H1 (cell line): Measurements from ENCODE around the gene C6orf136. TPM values are rescaled to one million over a fixed set of nuclear protein-coding genes. Genes with fewer than 3 reads are reported as not detected.

ENCODE experiments used
- CTCF ChIA-PET: fragments of 300-600 bp; sonication (Branson Sonifier 250); formaldehyde crosslinking; loops from one replicate; lab custom pipeline; 2021; ENCODE audit not compliant: partially characterized antibody; lab: Charles Lee
- POLR2A ChIA-PET: fragments of 300-600 bp; sonication (Branson Sonifier 250); formaldehyde crosslinking; loops from one replicate; lab custom pipeline; 2021; ENCODE audit warnings: inconsistent platforms; ENCODE audit not compliant: partially characterized antibody; lab: Charles Lee
- DNase-seq, 2 experiments: peaks; one replicate each; pipeline versions ENCODE4 v3.0.0 to v3.0.0-alpha.2; 2010 to 2022; ENCODE audit warnings: low spot score in 2 of 2, low read depth in 1 of 2, mixed read lengths in 1 of 2
- FAIRE-seq: peaks from 2 replicates; lab custom pipeline; 2011; peaks lifted over from hg19 to GRCh38; lab: Jason Lieb, UNC
- H2AFZ ChIP-seq: 2 replicates; pipeline ENCODE4 v1.8.1; 2012; ENCODE audit warnings: low read length, inconsistent platforms
- H2AK5ac ChIP-seq: 2 replicates; pipeline ENCODE4 v1.6.1; 2013; ENCODE audit warnings: low read depth, low read length
- H2BK120ac ChIP-seq: replicated peaks from 2 replicates; pipeline ENCODE3; 2013; ENCODE audit warnings: low read depth, low read length, inconsistent platforms
- H2BK12ac ChIP-seq: 2 replicates; pipeline ENCODE4 v1.6.1; 2013; ENCODE audit warnings: low read depth, low read length
- H2BK15ac ChIP-seq: 2 replicates; pipeline ENCODE4 v1.6.1; 2013; ENCODE audit warnings: low read length
- H2BK20ac ChIP-seq: 2 replicates; pipeline ENCODE4 v1.6.1; 2013; ENCODE audit warnings: low read length
- H2BK5ac ChIP-seq: 2 replicates; pipeline ENCODE4 v1.6.1; 2013; ENCODE audit warnings: low read depth, low read length
- H3K14ac ChIP-seq: 2 replicates; pipeline ENCODE4 v1.6.1; 2013; ENCODE audit warnings: inconsistent platforms; ENCODE audit not compliant: insufficient read length
- H3K18ac ChIP-seq: 2 replicates; pipeline ENCODE4 v1.6.1; 2013; ENCODE audit warnings: low read length; ENCODE audit errors: extremely low read depth
- H3K23ac ChIP-seq: 2 replicates; pipeline ENCODE4 v1.6.1; 2013; ENCODE audit warnings: inconsistent platforms; ENCODE audit not compliant: insufficient read length
- H3K23me2 ChIP-seq: 2 replicates; pipeline ENCODE4 v1.6.1; 2013; ENCODE audit warnings: low read depth, low read length
- H3K27ac ChIP-seq: 2 replicates; pipeline ENCODE4 v1.6.1; 2011; ENCODE audit warnings: low read depth, low read length, inconsistent platforms
- H3K27me3 ChIP-seq, 4 experiments: replicated peaks in 1 of 4; 1 replicate in 1 of 4; 2 replicates in 3 of 4; pipeline versions ENCODE4 v1.6.1 to v1.8.1; 2011 to 2013; ENCODE audit warnings: low read length in 3 of 4, mild to moderate bottlenecking in 3 of 4, inconsistent platforms in 2 of 4, mixed read lengths in 2 of 4, moderate library complexity in 1 of 4; ENCODE audit not compliant: control insufficient read depth in 3 of 4, insufficient read depth in 3 of 4; ENCODE audit errors: extremely low read depth in 1 of 4
- H3K36me3 ChIP-seq, 4 experiments: 2 replicates each; pipeline versions ENCODE4 v1.6.1 to v1.8.1; 2011 to 2013; ENCODE audit warnings: mild to moderate bottlenecking in 4 of 4, low read length in 3 of 4, moderate library complexity in 2 of 4, control low read depth in 1 of 4, inconsistent platforms in 1 of 4; ENCODE audit not compliant: insufficient read depth in 4 of 4, control insufficient read depth in 2 of 4
- H3K4ac ChIP-seq: replicated peaks from 2 replicates; pipeline ENCODE3; 2013; ENCODE audit warnings: low read length, low read depth, mixed read lengths, inconsistent platforms; ENCODE audit not compliant: insufficient read length
- H3K4me1 ChIP-seq, 4 experiments: replicated peaks in 1 of 4; 1 replicate in 1 of 4; 2 replicates in 3 of 4; pipeline versions ENCODE4 v1.6.1 to v1.8.1; 2011 to 2013; ENCODE audit warnings: low read length in 3 of 4, inconsistent platforms in 2 of 4, mixed read lengths in 1 of 4; ENCODE audit not compliant: insufficient read depth in 4 of 4, control insufficient read depth in 3 of 4
- H3K4me2 ChIP-seq, 2 experiments: 2 replicates each; pipeline versions ENCODE4 v1.6.1 to v1.8.1; 2011 to 2013; ENCODE audit warnings: low read depth in 2 of 2, low read length in 2 of 2, control low read depth in 1 of 2, inconsistent platforms in 1 of 2, mild to moderate bottlenecking in 1 of 2; ENCODE audit not compliant: insufficient read depth in 1 of 2
- H3K4me3 ChIP-seq, 4 experiments: fragments of 200-600, 300-600 bp in 1 of 4; sonication (generic), shearing (Covaris generic), sonication (Bioruptor Twin) in 1 of 4; 2 replicates each; pipeline versions ENCODE4 v1.5.1 to v1.8.1; 2011 to 2016; ENCODE audit warnings: low read length in 4 of 4, low read depth in 3 of 4, control low read depth in 2 of 4, inconsistent platforms in 2 of 4, mild to moderate bottlenecking in 2 of 4, mixed read lengths in 1 of 4, moderate library complexity in 1 of 4; ENCODE audit not compliant: insufficient read depth in 2 of 4; ENCODE audit errors: extremely low read depth in 1 of 4
- H3K56ac ChIP-seq: replicated peaks from 2 replicates; pipeline ENCODE3; 2013; ENCODE audit warnings: low read depth, mild to moderate bottlenecking, mixed read lengths, low read length, inconsistent platforms; ENCODE audit not compliant: insufficient read length
- H3K79me1 ChIP-seq: 2 replicates; pipeline ENCODE4 v1.6.1; 2013; ENCODE audit warnings: low read depth, low read length, control low read depth
- H3K79me2 ChIP-seq, 2 experiments: 2 replicates each; pipeline versions ENCODE4 v1.6.1 to v1.8.1; 2012 to 2013; ENCODE audit warnings: low read length in 2 of 2, mild to moderate bottlenecking in 2 of 2, inconsistent platforms in 1 of 2; ENCODE audit not compliant: insufficient read depth in 2 of 2, control insufficient read depth in 1 of 2
- H3K9ac ChIP-seq, 4 experiments: replicated peaks in 1 of 4; 1 replicate in 1 of 4; 2 replicates in 3 of 4; pipeline versions ENCODE4 v1.6.1 to v1.8.1; 2011 to 2013; ENCODE audit warnings: low read depth in 3 of 4, low read length in 3 of 4, control low read depth in 2 of 4, mild to moderate bottlenecking in 2 of 4, moderate library complexity in 2 of 4, inconsistent platforms in 1 of 4; ENCODE audit errors: extremely low read depth in 1 of 4
- H3K9me3 ChIP-seq, 2 experiments: 2 replicates each; pipeline versions ENCODE4 v1.6.1 to v1.8.1; 2012 to 2013; ENCODE audit warnings: mild to moderate bottlenecking in 2 of 2, moderate library complexity in 2 of 2, control low read depth in 1 of 2, inconsistent platforms in 1 of 2, low read depth in 1 of 2, low read length in 1 of 2, mixed read lengths in 1 of 2; ENCODE audit not compliant: insufficient read depth in 2 of 2
- H4K20me1 ChIP-seq, 2 experiments: replicated peaks in 1 of 2; 2 replicates each; pipeline versions ENCODE3 to v1.8.1; 2011 to 2013; ENCODE audit warnings: inconsistent platforms in 2 of 2, low read length in 2 of 2, mild to moderate bottlenecking in 1 of 2; ENCODE audit not compliant: insufficient read depth in 2 of 2, control insufficient read depth in 1 of 2
- H4K5ac ChIP-seq: 2 replicates; pipeline ENCODE4 v1.6.1; 2013; ENCODE audit warnings: low read length, low read depth, mixed read lengths, inconsistent platforms; ENCODE audit not compliant: insufficient read length
- H4K8ac ChIP-seq: 2 replicates; pipeline ENCODE4 v1.8.0; 2013; ENCODE audit warnings: mild to moderate bottlenecking, moderate library complexity, low read length, inconsistent platforms; ENCODE audit not compliant: insufficient read depth; ENCODE audit errors: extremely low read depth
- H4K91ac ChIP-seq: replicated peaks from 2 replicates; pipeline ENCODE3; 2013; ENCODE audit warnings: low read length, mixed read lengths, inconsistent platforms; ENCODE audit not compliant: insufficient read length
- JUN ChIP-seq: IDR thresholded peaks from 2 replicates; pipeline ENCODE4 v1.6.1; 2011; ENCODE audit warnings: low read depth, mild to moderate bottlenecking, improper control_type of control experiment, low read length
- KDM4A ChIP-seq: IDR thresholded peaks from one replicate; pipeline ENCODE4 v1.7.1; 2012; ENCODE audit warnings: low read depth, mild to moderate bottlenecking, moderate library complexity, low read length, inconsistent platforms; ENCODE audit not compliant: severe bottlenecking
- PHF8 ChIP-seq: fragments of 200-600 bp; sonication (generic); conservative IDR thresholded peaks from 2 replicates; pipeline ENCODE4 v1.7.1; 2012; ENCODE audit warnings: low read depth, mild to moderate bottlenecking, inconsistent platforms, low read length, moderate library complexity
- RFX5 ChIP-seq: IDR thresholded peaks from 2 replicates; pipeline ENCODE4 v1.6.1; 2011; ENCODE audit warnings: low read depth, low read length, improper control_type of control experiment, borderline replicate concordance
- TAF7 ChIP-seq: optimal IDR thresholded peaks from 2 replicates; pipeline ENCODE3; 2011; ENCODE audit warnings: low read depth, mild to moderate bottlenecking, inconsistent platforms, low read length, moderate library complexity, borderline replicate concordance
- WGBS, 2 experiments: shearing (Covaris generic) in 1 of 2; methylation state at CpG; one replicate each; pipeline versions ENCODE4 v1.1.6 to v1.1.7; 2013 to 2015; ENCODE audit warnings: low lambda C conversion rate in 2 of 2, mixed read lengths in 2 of 2, inconsistent platforms in 1 of 2, low coverage in 1 of 2, missing lambda C conversion rate in 1 of 2; ENCODE audit not compliant: insufficient replicate concordance in 2 of 2, insufficient coverage in 1 of 2, insufficient read length in 1 of 2; ENCODE audit errors: extremely low coverage in 1 of 2, missing lambda C conversion rate in 1 of 2; 5-methylcytosine and 5-hydroxymethylcytosine counted together
- polyA plus RNA-seq, 7 experiments: library from polyadenylated mRNA; depleted of rRNA in 3 of 7; stranded (reverse) in 5 of 7; unstranded in 2 of 7; fragments of >200 nt in 5 of 7; fragments of 200-250 nt in 2 of 7; gene quantifications; 1 replicate in 5 of 7; 2 replicates in 1 of 7; 4 replicates in 1 of 7; pipeline versions ENCODE4 v1.2.1 to v1.2.3, GENCODE V29; 2011 to 2013; ENCODE audit warnings: missing spikeins in 2 of 7, mixed read lengths in 2 of 7
- total RNA-seq: library from RNA; stranded (reverse); fragmentation: NEBNext Ultra II Directional; extraction: Animal tissue kit (Norgen Biotek cat#: 25700); gene quantifications from 2 replicates; pipeline ENCODE4 v1.2.1, GENCODE V29; 2021
- TF ChIP-seq, protein P1 (sequence below), 3 experiments: IDR thresholded peaks; 1 replicate in 2 of 3; 2 replicates in 1 of 3; pipeline versions ENCODE4 v1.5.1 to v1.6.1; 2011; ENCODE audit warnings: low read length in 3 of 3, mild to moderate bottlenecking in 3 of 3, inconsistent platforms in 2 of 3, low read depth in 1 of 3, moderate library complexity in 1 of 3; ENCODE audit not compliant: insufficient read depth in 1 of 3; ENCODE audit errors: control extremely low read depth in 1 of 3

The C6orf136 gene
- total and polyA plus RNA-seq, 2 of the 8 experiments (the other 6 are each of a cell fraction or from before 2014, with no cell fraction given): 20.8 to 23.1 TPM

GRCh38 chr6:30687659-30688431, 40.9 kb downstream of the C6orf136 start:
- Histone ChIP-seq H3K9me3 (no peaks in the 10 kb centered on the region), H2AK5ac (no peak overlapping the region; the same call in 1 of the 2 replicates), H3K4me1 (peaks cover 0 to 41% (median 26%) of the 10 kb centered on the region in 4 experiments; a peak in 6 of 7 replicates), H3K79me2 (peaks cover 0 to 16% of the 10 kb centered on the region in 2 experiments; a peak in 3 of 4 replicates), H3K27ac (no peak overlapping the region), H3K23ac (no peak overlapping the region), H2BK15ac (0 out of 2 replicates have a peak overlapping the region, but pooled peaks have one; percentile 55), H3K9ac (peak overlapping the region in 2 of 4 experiments; percentile 50 to 51; a peak in 4 of 7 replicates), H4K20me1 (peaks cover 3% of the 10 kb centered on the region in 2 experiments), H3K4me3 (peak overlapping the region; percentile 49 to 97 (median 80)), H2BK12ac (peak overlapping the region; percentile 52; the same call in 1 of the 2 replicates), H3K14ac (no peak overlapping the region), H3K79me1 (peaks cover 4% of the 10 kb centered on the region; the same call in 1 of the 2 replicates), H3K27me3 (no peaks in the 10 kb centered on the region), H2BK120ac (no peak overlapping the region), H3K36me3 (no peaks in the 10 kb centered on the region; a peak in 1 of 8 replicates), H3K4me2 (peak overlapping the region; percentile 96 to 98), H2BK20ac (no peak overlapping the region), H4K5ac (peak overlapping the region; percentile 75), H2AFZ (no peak overlapping the region), H4K91ac (peak overlapping the region; percentile 52), H3K18ac (peak overlapping the region; percentile 93; the same call in 1 of the 2 replicates), H3K56ac (peak overlapping the region; percentile 79), H4K8ac (no peak overlapping the region; the same call in 1 of the 2 replicates), H2BK5ac (peak overlapping the region; percentile 78; the same call in 1 of the 2 replicates), H3K23me2 (peaks cover 15% of the 10 kb centered on the region), H3K4ac (peak overlapping the region; percentile 75)
- FAIRE-seq (no peak), DNase-seq (no peak)
- POLR2A ChIA-PET: interaction anchor here (0.8 to 26.7 kb wide), 10 partner anchors 10 to 77 kb away, joined by 3 to 732 read pairs (median 6); partner anchors contain the start of genes DHX16, FLOT1, IER3 and MDC1
- CTCF ChIA-PET: interaction anchor here (0.8 to 3.7 kb wide), 10 partner anchors 9 to 415 kb away, joined by 3 to 28 read pairs (median 3); partner anchors contain the start of gene MDC1
- 19% methylated on average over 18 of the region's 22 CpGs; no CpG with 5 or more reads in 1 of the 2 experiments for WGBS, 2 experiments
- peak; percentile 52 for TF ChIP-seq KDM4A
- TF ChIP-seq JUN: no peak
- TF ChIP-seq RFX5: no peak
- 0 out of 2 replicates have a peak, but pooled peaks have one; percentile 33 for TF ChIP-seq PHF8
- TF ChIP-seq TAF7: no peak
- TF ChIP-seq, protein P1, sequence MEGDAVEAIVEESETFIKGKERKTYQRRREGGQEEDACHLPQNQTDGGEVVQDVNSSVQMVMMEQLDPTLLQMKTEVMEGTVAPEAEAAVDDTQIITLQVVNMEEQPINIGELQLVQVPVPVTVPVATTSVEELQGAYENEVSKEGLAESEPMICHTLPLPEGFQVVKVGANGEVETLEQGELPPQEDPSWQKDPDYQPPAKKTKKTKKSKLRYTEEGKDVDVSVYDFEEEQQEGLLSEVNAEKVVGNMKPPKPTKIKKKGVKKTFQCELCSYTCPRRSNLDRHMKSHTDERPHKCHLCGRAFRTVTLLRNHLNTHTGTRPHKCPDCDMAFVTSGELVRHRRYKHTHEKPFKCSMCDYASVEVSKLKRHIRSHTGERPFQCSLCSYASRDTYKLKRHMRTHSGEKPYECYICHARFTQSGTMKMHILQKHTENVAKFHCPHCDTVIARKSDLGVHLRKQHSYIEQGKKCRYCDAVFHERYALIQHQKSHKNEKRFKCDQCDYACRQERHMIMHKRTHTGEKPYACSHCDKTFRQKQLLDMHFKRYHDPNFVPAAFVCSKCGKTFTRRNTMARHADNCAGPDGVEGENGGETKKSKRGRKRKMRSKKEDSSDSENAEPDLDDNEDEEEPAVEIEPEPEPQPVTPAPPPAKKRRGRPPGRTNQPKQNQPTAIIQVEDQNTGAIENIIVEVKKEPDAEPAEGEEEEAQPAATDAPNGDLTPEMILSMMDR (IDR thresholded peaks at IDR 0.05; ENCODE audit: control extremely low read depth in 1 of 3, insufficient read depth in 1 of 3, low read depth in 1 of 3, low read length in 3 of 3): peak in 1 of 3 experiments; percentile 23; a peak in 1 of 4 replicates
